Activated naive CD4-positive, alpha-beta T cell treated with anti-CD3 and anti-CD28 coated beads, Interleukin-2, amount 10 ng/mL, durations not matched to agents 7 days and 5 days (primary cell): Measurements from ENCODE around the gene CKAP2L.

ENCODE experiments used
- CTCF ChIA-PET: fragments of 350-600 bp; sonication (Branson Sonifier 250); formaldehyde crosslinking; loops from one replicate; lab custom pipeline; 2021; ENCODE audit warnings: antibody characterized with exemption; lab: Charles Lee
- DNase-seq: peaks from one replicate; pipeline ENCODE4 v3.0.0-alpha.2; 2020
- H3K27ac Mint-ChIP-seq: one replicate; pipeline ENCODE4 v1.8.0; 2021; ENCODE audit warnings: mild to moderate bottlenecking, moderate library complexity, mixed read lengths
- H3K27me3 Mint-ChIP-seq: one replicate; pipeline ENCODE4 v1.8.0; 2021; ENCODE audit warnings: mild to moderate bottlenecking, mixed read lengths
- H3K36me3 Mint-ChIP-seq: one replicate; pipeline ENCODE4 v1.8.0; 2021; ENCODE audit warnings: mixed read lengths
- H3K4me1 Mint-ChIP-seq: one replicate; pipeline ENCODE4 v1.8.0; 2021; ENCODE audit warnings: mixed read lengths
- H3K4me3 Mint-ChIP-seq: one replicate; pipeline ENCODE4 v1.8.0; 2021; ENCODE audit warnings: mild to moderate bottlenecking, moderate library complexity, mixed read lengths
- H3K9me3 Mint-ChIP-seq: one replicate; pipeline ENCODE4 v1.8.0; 2021; ENCODE audit warnings: mixed read lengths

The CKAP2L gene

GRCh38 chr2:112765251-112765650, 842 bp upstream of the CKAP2L start:
- peaks cover 40% of the 10 kb centered on the region for H3K36me3 Mint-ChIP-seq
- peaks cover 62% of the 10 kb centered on the region for H3K4me1 Mint-ChIP-seq
- H3K27ac Mint-ChIP-seq = peak overlapping the region; percentile 94
- CTCF ChIA-PET = interaction anchor here (1.8 kb wide), 1 partner anchor 120 kb away, joined by 4 read pairs; no protein-coding TSS in a partner anchor
- peaks cover 11% of the 10 kb centered on the region for H3K9me3 Mint-ChIP-seq
- peak overlapping the region; percentile 98 for H3K4me3 Mint-ChIP-seq
- no peak for DNase-seq
- H3K27me3 Mint-ChIP-seq = no peaks in the 10 kb centered on the region

DNA sequence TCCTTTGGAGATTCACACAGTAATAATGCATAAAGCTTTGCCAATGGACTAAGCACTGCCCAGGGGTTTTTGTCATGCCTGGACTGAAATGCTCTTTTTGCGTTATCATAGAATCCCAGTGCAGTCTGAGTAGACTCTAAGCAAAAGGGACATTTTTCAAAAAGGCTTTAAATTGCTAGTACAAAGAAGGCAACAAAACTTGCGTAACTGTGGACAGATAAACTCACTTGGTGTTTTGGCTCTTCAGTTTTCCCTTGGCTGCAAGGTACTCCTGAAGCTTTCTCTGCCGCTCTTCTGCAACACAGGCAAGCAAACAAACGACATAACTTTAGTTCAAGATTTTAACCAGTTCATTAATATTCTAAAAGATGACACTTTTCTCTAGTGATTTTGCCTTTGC, 2.1 kb downstream of the CKAP2L start:
- Mint-ChIP-seq H3K36me3 (peaks cover 47% of the 10 kb centered on the region), H3K4me3 (peak overlapping the region; percentile 98), H3K27ac (no peak overlapping the region), H3K4me1 (peaks cover 50% of the 10 kb centered on the region), H3K27me3 (no peaks in the 10 kb centered on the region), H3K9me3 (peaks cover under 1% of the 10 kb centered on the region)
- DNase-seq = no peak
- CTCF ChIA-PET = interaction anchor here (0.8 to 3.7 kb wide), 5 partner anchors 8 to 182 kb away, joined by 3 to 18 read pairs (median 9); no protein-coding TSS in a partner anchor

DNA sequence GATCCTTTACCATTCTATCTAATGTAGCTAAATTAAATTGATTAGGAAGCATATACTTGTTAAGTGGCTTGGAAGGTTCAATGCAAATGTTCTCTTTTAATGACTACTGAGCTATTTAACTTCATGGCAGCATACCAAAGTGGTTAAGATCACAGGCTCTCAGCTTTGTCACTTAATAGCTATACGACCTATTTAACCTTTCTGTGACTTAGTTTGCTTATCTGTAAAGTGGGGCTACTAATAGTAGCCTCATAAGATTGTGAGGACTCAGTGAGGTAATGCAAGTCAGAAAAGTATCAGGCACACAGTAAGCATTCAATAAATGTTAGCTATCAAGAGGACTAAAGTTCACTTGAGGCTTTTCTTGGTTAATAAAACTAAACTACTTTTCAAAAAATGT, 4.3 kb downstream of the CKAP2L start:
- Mint-ChIP-seq H3K4me3 (no peak overlapping the region), H3K27me3 (no peaks in the 10 kb centered on the region), H3K9me3 (no peaks in the 10 kb centered on the region), H3K36me3 (peaks cover 63% of the 10 kb centered on the region), H3K27ac (no peak overlapping the region), H3K4me1 (peaks cover 42% of the 10 kb centered on the region)
- no peak for DNase-seq
- CTCF ChIA-PET = interaction anchor here (1.2 to 3.7 kb wide), 3 partner anchors 11 to 182 kb away, joined by 5 to 18 read pairs (median 14); no protein-coding TSS in a partner anchor

- Mint-ChIP-seq H3K27me3 (no peaks in the 10 kb centered on the region), H3K9me3 (no peaks in the 10 kb centered on the region), H3K36me3 (peaks cover 73% of the 10 kb centered on the region), H3K27ac (no peak overlapping the region), H3K4me3 (no peak overlapping the region), H3K4me1 (peaks cover 45% of the 10 kb centered on the region)
- CTCF ChIA-PET = no interaction called here
- DNase-seq = no peak
Observed at GRCh38 chr2:112758711-112759110, 5.7 kb downstream of the CKAP2L start.

DNA sequence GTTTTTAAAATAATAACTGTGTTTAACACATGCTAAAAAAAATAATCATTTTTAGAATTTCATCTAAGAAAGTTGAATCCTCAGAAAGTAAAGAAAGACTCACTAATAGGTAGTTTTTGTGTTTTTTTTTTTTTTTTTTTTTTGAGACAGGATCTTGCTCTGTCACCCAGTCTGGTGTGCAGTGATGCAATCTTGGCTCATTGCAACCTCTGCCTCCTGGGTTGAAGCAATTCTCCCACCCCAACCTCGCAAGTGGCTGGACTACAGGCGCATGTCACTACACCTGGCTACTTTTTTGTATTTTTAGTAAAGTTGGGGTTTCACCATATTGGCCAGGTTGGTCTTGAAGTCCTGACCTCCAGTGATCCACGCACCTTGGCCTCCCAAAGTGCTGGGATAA, 7.1 kb downstream of the CKAP2L start:
- CTCF ChIA-PET = interaction anchor here (0.7 kb wide), 1 partner anchor 8 kb away, joined by 3 read pairs; no protein-coding TSS in a partner anchor
- DNase-seq = no peak
- Mint-ChIP-seq H3K9me3 (no peaks in the 10 kb centered on the region), H3K27ac (no peak overlapping the region), H3K4me3 (no peak overlapping the region), H3K4me1 (peaks cover 40% of the 10 kb centered on the region), H3K36me3 (peaks cover 76% of the 10 kb centered on the region), H3K27me3 (no peaks in the 10 kb centered on the region)

DNA sequence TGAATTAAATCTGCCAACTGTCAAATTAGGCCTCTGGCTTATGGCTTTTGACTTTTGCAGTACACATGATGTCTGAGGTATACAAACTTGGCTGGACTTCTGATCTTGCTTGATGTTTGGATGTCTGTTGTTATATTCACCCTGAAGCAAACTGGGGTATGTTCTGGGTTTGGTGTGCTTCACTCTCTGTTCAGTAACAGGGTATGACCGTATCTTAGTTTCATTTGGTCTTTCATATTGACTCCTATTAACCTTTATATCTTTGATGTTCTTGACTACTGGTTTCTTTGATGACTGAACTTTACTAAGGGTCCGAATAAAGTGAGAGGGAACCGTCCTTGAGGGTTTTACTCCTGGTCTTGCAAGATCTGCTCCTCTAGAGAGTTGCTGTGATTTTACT, 8.2 kb downstream of the CKAP2L start:
- no peak overlapping the region for H3K27ac Mint-ChIP-seq
- DNase-seq = no peak
- H3K9me3 Mint-ChIP-seq = no peaks in the 10 kb centered on the region
- peaks cover 36% of the 10 kb centered on the region for H3K4me1 Mint-ChIP-seq
- CTCF ChIA-PET = interaction anchor here (0.6 to 0.8 kb wide), 2 partner anchors 185 kb away, joined by 3 read pairs; no protein-coding TSS in a partner anchor
- H3K4me3 Mint-ChIP-seq = no peak overlapping the region
- H3K27me3 Mint-ChIP-seq = no peaks in the 10 kb centered on the region
- H3K36me3 Mint-ChIP-seq = peaks cover 74% of the 10 kb centered on the region

DNA sequence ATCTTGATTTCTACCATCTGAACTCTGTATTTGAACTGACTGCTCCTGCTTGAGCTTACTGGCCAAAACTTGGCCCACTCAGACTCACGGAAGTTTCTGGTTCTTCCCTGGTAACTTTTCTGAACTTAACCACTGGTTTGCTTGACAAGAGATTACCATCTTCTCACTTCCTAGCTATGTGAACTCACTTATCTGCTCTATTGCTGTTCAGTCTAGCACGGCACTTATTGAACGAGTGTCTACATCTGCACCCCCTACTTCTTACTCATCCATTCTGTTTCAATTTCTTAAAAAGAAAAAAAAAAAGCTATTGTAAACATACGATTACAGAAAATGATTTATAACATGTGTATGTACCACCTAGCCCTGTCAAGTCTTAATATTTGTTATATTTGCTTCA, 9.0 kb downstream of the CKAP2L start:
- no peak overlapping the region for H3K4me3 Mint-ChIP-seq
- no peaks in the 10 kb centered on the region for H3K9me3 Mint-ChIP-seq
- H3K4me1 Mint-ChIP-seq = peaks cover 39% of the 10 kb centered on the region
- no peaks in the 10 kb centered on the region for H3K27me3 Mint-ChIP-seq
- H3K36me3 Mint-ChIP-seq = peaks cover 75% of the 10 kb centered on the region
- CTCF ChIA-PET = interaction anchor here (0.8 to 4.6 kb wide), 2 partner anchors 130 to 186 kb away, joined by 3 to 28 read pairs; no protein-coding TSS in a partner anchor
- H3K27ac Mint-ChIP-seq = no peak overlapping the region
- DNase-seq = no peak

DNA sequence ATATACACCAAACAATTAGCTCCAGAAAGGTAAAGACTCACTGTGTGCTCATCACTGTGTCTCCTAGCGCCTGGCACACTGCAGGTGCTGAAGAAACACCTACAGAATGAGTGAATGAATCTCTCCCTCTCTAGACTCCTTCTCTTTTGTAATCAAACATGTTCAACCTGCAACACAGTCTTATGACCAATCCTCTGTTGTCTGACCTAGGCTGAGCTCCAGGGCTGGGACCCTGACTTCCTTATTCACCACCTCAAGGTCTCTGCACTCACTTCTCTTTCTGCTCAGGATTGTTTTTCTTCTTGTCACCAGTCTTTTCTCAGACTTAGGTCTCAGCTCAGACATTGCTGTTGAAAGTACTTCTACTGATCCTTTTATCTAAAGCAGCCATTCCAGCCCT, 9.8 kb downstream of the CKAP2L start:
- H3K27me3 Mint-ChIP-seq = no peaks in the 10 kb centered on the region
- no peak for DNase-seq
- H3K36me3 Mint-ChIP-seq = peaks cover 84% of the 10 kb centered on the region
- peaks cover 48% of the 10 kb centered on the region for H3K4me1 Mint-ChIP-seq
- H3K4me3 Mint-ChIP-seq = no peak overlapping the region
- no peaks in the 10 kb centered on the region for H3K9me3 Mint-ChIP-seq
- H3K27ac Mint-ChIP-seq = no peak overlapping the region
- CTCF ChIA-PET = interaction anchor here (1.0 to 4.6 kb wide), 4 partner anchors 8 to 205 kb away, joined by 3 to 28 read pairs (median 6); no protein-coding TSS in a partner anchor

DNA sequence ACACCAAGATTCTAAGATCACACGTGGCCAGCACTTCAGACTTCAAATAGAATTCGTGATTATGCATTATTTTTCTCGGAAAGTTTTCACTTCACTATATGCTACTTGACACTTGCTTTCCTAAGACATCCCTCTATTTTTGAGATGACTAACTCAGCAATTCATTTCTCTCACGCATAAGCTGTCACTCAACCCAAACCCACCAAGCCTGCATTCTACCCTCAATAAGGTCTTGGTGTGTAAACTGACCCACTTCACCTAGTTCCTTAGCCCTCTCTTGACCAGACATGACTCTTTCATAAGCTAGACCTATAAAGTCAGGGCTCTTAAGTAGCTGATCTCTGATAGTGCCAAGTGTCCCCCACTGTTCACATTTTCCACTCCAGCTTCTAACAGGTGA, 11.7 kb downstream of the CKAP2L start:
- Mint-ChIP-seq H3K4me1 (peaks cover 51% of the 10 kb centered on the region), H3K9me3 (no peaks in the 10 kb centered on the region), H3K27ac (no peak overlapping the region), H3K27me3 (no peaks in the 10 kb centered on the region), H3K4me3 (no peak overlapping the region), H3K36me3 (peaks cover 79% of the 10 kb centered on the region)
- DNase-seq = no peak
- CTCF ChIA-PET = interaction anchor here (1.5 to 7.7 kb wide), 3 partner anchors 133 to 188 kb away, joined by 3 to 151 read pairs (median 28); no protein-coding TSS in a partner anchor

- Mint-ChIP-seq H3K9me3 (no peaks in the 10 kb centered on the region), H3K27ac (no peak overlapping the region), H3K36me3 (peaks cover 79% of the 10 kb centered on the region), H3K4me3 (no peak overlapping the region), H3K4me1 (peaks cover 53% of the 10 kb centered on the region), H3K27me3 (no peaks in the 10 kb centered on the region)
- DNase-seq = no peak
- CTCF ChIA-PET = interaction anchor here (0.9 to 7.7 kb wide), 3 partner anchors 134 to 189 kb away, joined by 3 to 151 read pairs (median 28); no protein-coding TSS in a partner anchor
Observed at GRCh38 chr2:112751451-112752197, 12.8 kb downstream of the CKAP2L start.

- peak overlapping the region; percentile 43 for H3K27ac Mint-ChIP-seq
- CTCF ChIA-PET = interaction anchor here (1.0 to 7.7 kb wide), 13 partner anchors 10 to 190 kb away, joined by 3 to 151 read pairs (median 6); partner anchors contain the start of gene CKAP2L
- DNase-seq = no peak
- H3K9me3 Mint-ChIP-seq = no peaks in the 10 kb centered on the region
- peaks cover 53% of the 10 kb centered on the region for H3K4me1 Mint-ChIP-seq
- H3K36me3 Mint-ChIP-seq = peaks cover 75% of the 10 kb centered on the region
- no peaks in the 10 kb centered on the region for H3K27me3 Mint-ChIP-seq
- H3K4me3 Mint-ChIP-seq = no peak overlapping the region
Observed at GRCh38 chr2:112750560-112750843, 13.9 kb downstream of the CKAP2L start.

DNA sequence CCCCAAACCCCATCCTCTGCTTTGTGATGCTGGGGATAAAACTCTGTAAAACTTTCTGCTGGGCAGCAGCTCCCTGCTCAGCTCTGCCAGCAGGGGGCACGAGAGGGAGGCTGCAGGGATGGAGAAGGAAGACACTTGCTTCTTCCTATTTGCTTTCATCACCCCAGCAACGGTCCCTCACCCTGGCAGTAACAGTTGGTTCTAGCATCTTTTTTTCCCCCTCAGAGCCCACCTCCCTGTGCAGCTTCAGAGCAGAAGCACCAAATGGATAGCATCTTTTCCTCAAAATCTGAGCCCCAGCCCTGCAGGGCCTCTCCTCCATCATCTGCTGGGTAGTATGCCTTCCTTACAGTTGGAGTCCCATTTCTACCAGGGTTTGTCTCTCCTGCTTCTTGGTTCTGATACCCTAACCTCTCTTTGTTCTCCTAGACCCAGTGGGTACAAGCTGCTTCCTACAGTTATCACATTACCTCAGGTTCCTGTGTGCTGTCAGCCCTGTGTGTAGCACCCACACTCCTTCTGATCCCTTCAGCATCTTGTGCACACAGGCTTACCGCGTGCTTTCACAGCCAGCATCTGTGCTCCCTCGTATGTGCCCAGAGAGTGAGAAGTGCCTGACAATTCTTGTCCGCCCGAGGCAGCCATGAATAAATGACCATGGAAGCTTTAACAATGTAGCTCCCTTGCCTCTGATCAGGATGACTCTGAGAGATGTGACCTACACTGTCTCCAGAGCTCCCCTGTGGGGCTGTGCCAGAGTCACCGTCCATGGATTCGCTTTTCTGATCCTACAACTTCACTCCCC, 14.5 kb downstream of the CKAP2L start:
- CTCF ChIA-PET = interaction anchor here (0.6 to 7.7 kb wide), 31 partner anchors 8 to 385 kb away, joined by 3 to 151 read pairs (median 4); partner anchors contain the start of gene CKAP2L
- DNase-seq = peak; percentile 90
- Mint-ChIP-seq H3K27ac (peak overlapping the region; percentile 43), H3K36me3 (peaks cover 72% of the 10 kb centered on the region), H3K4me1 (peaks cover 52% of the 10 kb centered on the region), H3K27me3 (no peaks in the 10 kb centered on the region), H3K4me3 (no peak overlapping the region), H3K9me3 (no peaks in the 10 kb centered on the region)

- Mint-ChIP-seq H3K27me3 (no peaks in the 10 kb centered on the region), H3K9me3 (no peaks in the 10 kb centered on the region), H3K36me3 (peaks cover 69% of the 10 kb centered on the region), H3K4me1 (no peaks in the 10 kb centered on the region), H3K4me3 (no peak overlapping the region), H3K27ac (no peak overlapping the region)
- no peak for DNase-seq
- CTCF ChIA-PET = interaction anchor here (0.8 to 2.2 kb wide), 2 partner anchors 9 to 140 kb away, joined by 3 to 8 read pairs; no protein-coding TSS in a partner anchor
Observed at GRCh38 chr2:112740527-112740926, 23.9 kb downstream of the CKAP2L start.
